Liver (tissue), 9 donors: ENCODE results near the gene CDH18. TPM values are rescaled to one million over a fixed set of nuclear protein-coding genes. Genes with fewer than 3 reads are reported as not detected.

Experiments
- DNase-seq: peaks from one replicate; pipeline ENCODE4 v3.0.0-alpha.2; 2017; ENCODE audit warnings: low spot score
- H3K27ac ChIP-seq, 2 donors: one replicate each; pipeline ENCODE4 v1.7.0; 2013; ENCODE audit warnings: inconsistent platforms in 2 of 2, low read length in 2 of 2, control low read depth in 1 of 2, low read depth in 1 of 2, mild to moderate bottlenecking in 1 of 2
- H3K27me3 ChIP-seq, 4 donors: one replicate each; pipeline versions ENCODE4 v1.6.1 to v1.7.0; 2013; ENCODE audit warnings: low read length in 3 of 4, inconsistent platforms in 1 of 4, mild to moderate bottlenecking in 1 of 4, moderate library complexity in 1 of 4; ENCODE audit not compliant: control insufficient read depth in 4 of 4, insufficient read depth in 4 of 4
- H3K36me3 ChIP-seq, 4 donors: one replicate each; pipeline versions ENCODE4 v1.6.1 to v1.7.0; 2013; ENCODE audit warnings: low read length in 3 of 4, mild to moderate bottlenecking in 3 of 4, low read depth in 1 of 4, moderate library complexity in 1 of 4; ENCODE audit not compliant: control insufficient read depth in 4 of 4, insufficient read depth in 3 of 4
- H3K4me1 ChIP-seq, 4 donors: one replicate each; pipeline versions ENCODE4 v1.6.1 to v1.7.0; 2013; ENCODE audit warnings: low read length in 3 of 4, mild to moderate bottlenecking in 3 of 4, moderate library complexity in 1 of 4; ENCODE audit not compliant: control insufficient read depth in 4 of 4, insufficient read depth in 4 of 4
- H3K4me3 ChIP-seq, 3 donors: one replicate each; pipeline versions ENCODE4 v1.6.1 to v1.7.0; 2013; ENCODE audit warnings: low read length in 3 of 3, control low read depth in 1 of 3, low read depth in 1 of 3, mild to moderate bottlenecking in 1 of 3
- H3K9ac ChIP-seq, 2 donors: one replicate each; pipeline ENCODE4 v1.7.0; 2013; ENCODE audit warnings: low read length in 2 of 2, mild to moderate bottlenecking in 2 of 2, moderate library complexity in 2 of 2, control low read depth in 1 of 2, low read depth in 1 of 2
- H3K9me3 ChIP-seq, 4 donors: one replicate each; pipeline versions ENCODE4 v1.6.1 to v1.7.0; 2013; ENCODE audit warnings: low read length in 3 of 4; ENCODE audit not compliant: control insufficient read depth in 4 of 4
- EGR1 ChIP-seq, 2 donors: IDR thresholded peaks; 2 replicates each; pipeline ENCODE4 v1.6.1; 2016 to 2018; ENCODE audit warnings: antibody characterized with exemption in 2 of 2, low read depth in 2 of 2
- FOXA1 ChIP-seq: IDR thresholded peaks from 2 replicates; pipeline ENCODE4 v1.6.1; 2016; ENCODE audit warnings: antibody characterized with exemption
- FOXA2 ChIP-seq: IDR thresholded peaks from 2 replicates; pipeline ENCODE4 v1.6.1; 2016; ENCODE audit warnings: antibody characterized with exemption
- GABPA ChIP-seq, 2 donors: IDR thresholded peaks in 1 of 2; conservative IDR thresholded peaks in 1 of 2; 2 replicates each; pipeline ENCODE4 v1.6.1; 2016; ENCODE audit warnings: antibody characterized with exemption in 2 of 2, mild to moderate bottlenecking in 1 of 2, moderate library complexity in 1 of 2
- HNF4A ChIP-seq, 2 donors: conservative IDR thresholded peaks; 2 replicates each; pipeline ENCODE4 v1.6.1; 2016; ENCODE audit warnings: antibody characterized with exemption in 2 of 2, mild to moderate bottlenecking in 2 of 2
- HNF4G ChIP-seq: IDR thresholded peaks from 2 replicates; pipeline ENCODE4 v1.6.1; 2016; ENCODE audit warnings: antibody characterized with exemption
- JUND ChIP-seq, 2 donors: IDR thresholded peaks; 2 replicates each; pipeline ENCODE4 v1.6.1; 2016; ENCODE audit warnings: antibody characterized with exemption in 2 of 2
- NR2F2 ChIP-seq: IDR thresholded peaks from 2 replicates; pipeline ENCODE4 v1.6.1; 2016; ENCODE audit warnings: antibody characterized with exemption
- RAD21 ChIP-seq, 2 donors: IDR thresholded peaks; 2 replicates each; pipeline ENCODE4 v1.6.1; 2016; ENCODE audit warnings: antibody characterized with exemption in 2 of 2, mild to moderate bottlenecking in 2 of 2
- RXRA ChIP-seq, 2 donors: IDR thresholded peaks; 2 replicates each; pipeline ENCODE4 v1.6.1; 2017 to 2018; ENCODE audit warnings: antibody characterized with exemption in 2 of 2, mild to moderate bottlenecking in 1 of 2
- SP1 ChIP-seq: IDR thresholded peaks from 2 replicates; pipeline ENCODE4 v1.6.1; 2018; ENCODE audit warnings: antibody characterized with exemption, mild to moderate bottlenecking
- TAF1 ChIP-seq: conservative IDR thresholded peaks from 2 replicates; pipeline ENCODE4 v1.6.1; 2016; ENCODE audit warnings: antibody characterized with exemption, mild to moderate bottlenecking
- YY1 ChIP-seq: IDR thresholded peaks from 2 replicates; pipeline ENCODE4 v1.6.1; 2016; ENCODE audit warnings: antibody characterized with exemption, mild to moderate bottlenecking
- WGBS: extraction: QIAGEN DNeasy Blood & Tissue Kit; methylation state at CpG from one replicate; pipeline ENCODE4 v1.1.7; 2013; 5-methylcytosine and 5-hydroxymethylcytosine counted together
- polyA plus RNA-seq, 2 donors: library from polyadenylated mRNA; stranded (reverse) in 1 of 2; unstranded in 1 of 2; fragments of 200-250 nt in 1 of 2; fragments of >200 nt in 1 of 2; fragmentation: Nextera tagmentation in 1 of 2; extraction: Ambion mirVana in 1 of 2; gene quantifications; one replicate each; pipeline versions ENCODE4 v1.2.1 to v1.2.3, GENCODE V29; 2013 to 2015
- total RNA-seq, 2 donors: library from RNA; depleted of rRNA; stranded (reverse); fragments of >200 nt; gene quantifications; one replicate each; pipeline ENCODE4 v1.2.3, GENCODE V29; 2014
- TF ChIP-seq, protein P1 (sequence below): fragments of 150-350 bp; IDR thresholded peaks from 2 replicates; pipeline ENCODE4 v1.5.1; 2017; ENCODE audit warnings: improper control_type of control experiment, low read depth, low read length; ENCODE audit not compliant: missing input control
- TF ChIP-seq, protein P2 (sequence below): IDR thresholded peaks from 2 replicates; pipeline ENCODE4 v1.6.1; 2016; ENCODE audit warnings: antibody characterized with exemption
- TF ChIP-seq, protein P3 (sequence below): IDR thresholded peaks from 2 replicates; pipeline ENCODE4 v1.6.1; 2016; ENCODE audit warnings: antibody characterized with exemption
- TF ChIP-seq, protein P4 (sequence below): IDR thresholded peaks from 2 replicates; pipeline ENCODE4 v1.6.1; 2016; ENCODE audit warnings: antibody characterized with exemption, mild to moderate bottlenecking
- TF ChIP-seq, protein P5 (sequence below): IDR thresholded peaks from 2 replicates; pipeline ENCODE4 v1.6.1; 2016; ENCODE audit warnings: antibody characterized with exemption
- donor health status: healthy.
- donor health status: healthy.
- donor health status: healthy.
- donor health status: healthy.
- donor health status: healthy.

The CDH18 gene
- total and polyA plus RNA-seq, 4 donors: 0.19 TPM; not detected in 3

DNA sequence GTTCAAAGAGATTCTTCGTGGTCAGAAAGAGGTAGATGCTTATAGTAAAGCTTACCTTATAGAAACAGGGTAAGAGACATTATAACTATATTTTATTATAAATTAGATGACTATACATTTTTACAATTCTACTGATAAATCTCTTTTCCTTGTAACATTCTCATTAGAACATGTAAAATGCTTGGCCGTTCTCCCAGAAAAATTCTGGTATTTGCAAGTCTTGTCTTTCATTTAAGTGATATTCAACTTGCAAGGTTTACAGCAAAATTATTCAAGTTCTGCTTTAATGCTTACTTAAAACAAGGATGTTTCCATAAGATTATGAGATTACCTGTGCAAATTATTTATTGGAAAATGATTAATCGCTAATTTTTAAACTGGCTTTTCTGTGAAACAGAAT lies 41.3 kb upstream of the CDH18 start:
- TF ChIP-seq, protein P1, sequence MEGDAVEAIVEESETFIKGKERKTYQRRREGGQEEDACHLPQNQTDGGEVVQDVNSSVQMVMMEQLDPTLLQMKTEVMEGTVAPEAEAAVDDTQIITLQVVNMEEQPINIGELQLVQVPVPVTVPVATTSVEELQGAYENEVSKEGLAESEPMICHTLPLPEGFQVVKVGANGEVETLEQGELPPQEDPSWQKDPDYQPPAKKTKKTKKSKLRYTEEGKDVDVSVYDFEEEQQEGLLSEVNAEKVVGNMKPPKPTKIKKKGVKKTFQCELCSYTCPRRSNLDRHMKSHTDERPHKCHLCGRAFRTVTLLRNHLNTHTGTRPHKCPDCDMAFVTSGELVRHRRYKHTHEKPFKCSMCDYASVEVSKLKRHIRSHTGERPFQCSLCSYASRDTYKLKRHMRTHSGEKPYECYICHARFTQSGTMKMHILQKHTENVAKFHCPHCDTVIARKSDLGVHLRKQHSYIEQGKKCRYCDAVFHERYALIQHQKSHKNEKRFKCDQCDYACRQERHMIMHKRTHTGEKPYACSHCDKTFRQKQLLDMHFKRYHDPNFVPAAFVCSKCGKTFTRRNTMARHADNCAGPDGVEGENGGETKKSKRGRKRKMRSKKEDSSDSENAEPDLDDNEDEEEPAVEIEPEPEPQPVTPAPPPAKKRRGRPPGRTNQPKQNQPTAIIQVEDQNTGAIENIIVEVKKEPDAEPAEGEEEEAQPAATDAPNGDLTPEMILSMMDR: no peak
- TF ChIP-seq, protein P2, sequence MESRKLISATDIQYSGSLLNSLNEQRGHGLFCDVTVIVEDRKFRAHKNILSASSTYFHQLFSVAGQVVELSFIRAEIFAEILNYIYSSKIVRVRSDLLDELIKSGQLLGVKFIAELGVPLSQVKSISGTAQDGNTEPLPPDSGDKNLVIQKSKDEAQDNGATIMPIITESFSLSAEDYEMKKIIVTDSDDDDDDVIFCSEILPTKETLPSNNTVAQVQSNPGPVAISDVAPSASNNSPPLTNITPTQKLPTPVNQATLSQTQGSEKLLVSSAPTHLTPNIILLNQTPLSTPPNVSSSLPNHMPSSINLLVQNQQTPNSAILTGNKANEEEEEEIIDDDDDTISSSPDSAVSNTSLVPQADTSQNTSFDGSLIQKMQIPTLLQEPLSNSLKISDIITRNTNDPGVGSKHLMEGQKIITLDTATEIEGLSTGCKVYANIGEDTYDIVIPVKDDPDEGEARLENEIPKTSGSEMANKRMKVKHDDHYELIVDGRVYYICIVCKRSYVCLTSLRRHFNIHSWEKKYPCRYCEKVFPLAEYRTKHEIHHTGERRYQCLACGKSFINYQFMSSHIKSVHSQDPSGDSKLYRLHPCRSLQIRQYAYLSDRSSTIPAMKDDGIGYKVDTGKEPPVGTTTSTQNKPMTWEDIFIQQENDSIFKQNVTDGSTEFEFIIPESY: no peak
- TF ChIP-seq FOXA2: no peak
- TF ChIP-seq NR2F2: no peak
- TF ChIP-seq, protein P3, sequence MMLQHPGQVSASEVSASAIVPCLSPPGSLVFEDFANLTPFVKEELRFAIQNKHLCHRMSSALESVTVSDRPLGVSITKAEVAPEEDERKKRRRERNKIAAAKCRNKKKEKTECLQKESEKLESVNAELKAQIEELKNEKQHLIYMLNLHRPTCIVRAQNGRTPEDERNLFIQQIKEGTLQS: no peak
- TF ChIP-seq YY1: no peak
- TF ChIP-seq FOXA1: no peak
- no peak for TF ChIP-seq HNF4A (conservative IDR thresholded peaks at IDR 0.05)
- no peak for TF ChIP-seq TAF1
- TF ChIP-seq JUND (IDR thresholded peaks at IDR 0.05): no peak
- TF ChIP-seq HNF4G: no peak
- TF ChIP-seq, protein P4, sequence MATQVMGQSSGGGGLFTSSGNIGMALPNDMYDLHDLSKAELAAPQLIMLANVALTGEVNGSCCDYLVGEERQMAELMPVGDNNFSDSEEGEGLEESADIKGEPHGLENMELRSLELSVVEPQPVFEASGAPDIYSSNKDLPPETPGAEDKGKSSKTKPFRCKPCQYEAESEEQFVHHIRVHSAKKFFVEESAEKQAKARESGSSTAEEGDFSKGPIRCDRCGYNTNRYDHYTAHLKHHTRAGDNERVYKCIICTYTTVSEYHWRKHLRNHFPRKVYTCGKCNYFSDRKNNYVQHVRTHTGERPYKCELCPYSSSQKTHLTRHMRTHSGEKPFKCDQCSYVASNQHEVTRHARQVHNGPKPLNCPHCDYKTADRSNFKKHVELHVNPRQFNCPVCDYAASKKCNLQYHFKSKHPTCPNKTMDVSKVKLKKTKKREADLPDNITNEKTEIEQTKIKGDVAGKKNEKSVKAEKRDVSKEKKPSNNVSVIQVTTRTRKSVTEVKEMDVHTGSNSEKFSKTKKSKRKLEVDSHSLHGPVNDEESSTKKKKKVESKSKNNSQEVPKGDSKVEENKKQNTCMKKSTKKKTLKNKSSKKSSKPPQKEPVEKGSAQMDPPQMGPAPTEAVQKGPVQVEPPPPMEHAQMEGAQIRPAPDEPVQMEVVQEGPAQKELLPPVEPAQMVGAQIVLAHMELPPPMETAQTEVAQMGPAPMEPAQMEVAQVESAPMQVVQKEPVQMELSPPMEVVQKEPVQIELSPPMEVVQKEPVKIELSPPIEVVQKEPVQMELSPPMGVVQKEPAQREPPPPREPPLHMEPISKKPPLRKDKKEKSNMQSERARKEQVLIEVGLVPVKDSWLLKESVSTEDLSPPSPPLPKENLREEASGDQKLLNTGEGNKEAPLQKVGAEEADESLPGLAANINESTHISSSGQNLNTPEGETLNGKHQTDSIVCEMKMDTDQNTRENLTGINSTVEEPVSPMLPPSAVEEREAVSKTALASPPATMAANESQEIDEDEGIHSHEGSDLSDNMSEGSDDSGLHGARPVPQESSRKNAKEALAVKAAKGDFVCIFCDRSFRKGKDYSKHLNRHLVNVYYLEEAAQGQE: no peak
- TF ChIP-seq GABPA (IDR thresholded peaks at IDR 0.05 in 1 of 2, conservative IDR thresholded peaks at IDR 0.05 in 1 of 2): no peak
- TF ChIP-seq EGR1 (IDR thresholded peaks at IDR 0.05; ENCODE audit: low read depth in 2 of 2): no peak
- no peak for TF ChIP-seq RAD21 (IDR thresholded peaks at IDR 0.05)
- TF ChIP-seq, protein P5, sequence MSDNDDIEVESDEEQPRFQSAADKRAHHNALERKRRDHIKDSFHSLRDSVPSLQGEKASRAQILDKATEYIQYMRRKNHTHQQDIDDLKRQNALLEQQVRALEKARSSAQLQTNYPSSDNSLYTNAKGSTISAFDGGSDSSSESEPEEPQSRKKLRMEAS: no peak
- no peak for TF ChIP-seq RXRA (IDR thresholded peaks at IDR 0.05)
- TF ChIP-seq SP1: no peak
- no peak for DNase-seq
- Histone ChIP-seq H3K9ac (no peak overlapping the region), H3K4me3 (no peak overlapping the region), H3K36me3 (no peaks in the 10 kb centered on the region), H3K9me3 (no peaks in the 10 kb centered on the region), H3K27ac (no peak overlapping the region), H3K27me3 (peaks cover 0 to 2% (median 0%) of the 10 kb centered on the region in 4 donors), H3K4me1 (no peaks in the 10 kb centered on the region)
- 55% methylated on average over 3 of the region's 3 CpGs for WGBS
